K562 (cell line): ENCODE measurements around the gene PTTG2. TPM values are rescaled to one million over a fixed set of nuclear protein-coding genes. Genes with fewer than 3 reads are reported as not detected.
A peak's percentile ranks its signal among the peaks of the same experiment; 100 is the strongest.

ENCODE experiments used
- ATAC-seq: fragments of 200-7000 bp; cut with Tn5 transposase; 3 replicates; pipeline ENCODE4 v1.9.1; 2020; ENCODE audit warnings: moderate library complexity
- BruUV-seq: library from RNA; stranded (reverse); fragments of 400-500 nt; replicated peaks from 2 replicates; lab custom pipeline; 2021; lab: Mats Ljungman, UMichigan
- CTCF ChIA-PET: fragments of 300-600 bp; formaldehyde crosslinking; extraction: SDS; loops from one replicate; lab custom pipeline; 2021; ENCODE audit warnings: low intra/inter-chr PET ratio; lab: Yijun Ruan, JAX
- POLR2A ChIA-PET: fragments of 300-600, 350-650 bp; sonication (Branson Sonifier 250); formaldehyde crosslinking; extraction: SDS; loops from one replicate; lab custom pipeline; 2021; ENCODE audit warnings: antibody characterized with exemption, inconsistent platforms; lab: Yijun Ruan, JAX
- DNase-seq, 4 experiments: peaks; one replicate each; pipeline versions ENCODE4 v3.0.0 to v3.0.0-alpha.2; 2011 to 2018; ENCODE audit warnings: low spot score in 3 of 4, mixed read lengths in 3 of 4; ENCODE audit errors: extremely low read depth in 1 of 4
- FAIRE-seq: peaks from 2 replicates; lab custom pipeline; 2011; peaks lifted over from hg19 to GRCh38; lab: Jason Lieb, UNC
- H2AFZ ChIP-seq: 2 replicates; pipeline ENCODE4 v1.6.0; 2011; ENCODE audit warnings: low read depth, low read length, control low read depth, inconsistent platforms
- H3K27ac ChIP-seq: fragments of 200-600 bp; 3 replicates; pipeline ENCODE4 v1.8.0; 2011; ENCODE audit warnings: low read depth, mild to moderate bottlenecking, control low read depth, inconsistent platforms, low read length, moderate library complexity, mixed read lengths; ENCODE audit errors: extremely low read depth
- H3K27me3 ChIP-seq, 2 experiments: fragments of 300-600 bp in 1 of 2; 2 replicates in 1 of 2; 3 replicates in 1 of 2; pipeline versions ENCODE4 v1.6.0 to v1.8.0; 2011; ENCODE audit warnings: inconsistent platforms in 2 of 2, low read length in 2 of 2, mild to moderate bottlenecking in 1 of 2, mixed read lengths in 1 of 2, moderate library complexity in 1 of 2; ENCODE audit not compliant: control insufficient read depth in 2 of 2, insufficient read depth in 2 of 2
- H3K36me3 ChIP-seq: fragments of 300-600 bp; 3 replicates; pipeline ENCODE4 v1.8.0; 2011; ENCODE audit warnings: mild to moderate bottlenecking, low read length, inconsistent platforms; ENCODE audit not compliant: control insufficient read depth, insufficient read depth
- H3K4me1 ChIP-seq, 2 experiments: fragments of 200-600 bp in 1 of 2; replicated peaks in 1 of 2; 2 replicates in 1 of 2; 3 replicates in 1 of 2; pipeline versions ENCODE4 v1.5.1 to v1.8.0; 2011; ENCODE audit warnings: inconsistent platforms in 2 of 2, low read length in 2 of 2, mild to moderate bottlenecking in 1 of 2, mixed read lengths in 1 of 2, moderate library complexity in 1 of 2; ENCODE audit not compliant: control insufficient read depth in 2 of 2, insufficient read depth in 2 of 2
- H3K4me2 ChIP-seq: 2 replicates; pipeline ENCODE4 v1.6.1; 2011; ENCODE audit warnings: low read length, control low read depth, inconsistent platforms, mixed read lengths; ENCODE audit not compliant: insufficient read depth
- H3K4me3 ChIP-seq: fragments of 200-600 bp; sonication (generic), shearing (Covaris generic); 2 replicates; pipeline ENCODE4 v1.5.1; 2016; ENCODE audit warnings: control low read depth, inconsistent platforms
- H3K79me2 ChIP-seq: fragments of 200-600 bp; 3 replicates; pipeline ENCODE4 v1.8.0; 2011; ENCODE audit warnings: low read length, inconsistent platforms; ENCODE audit not compliant: control insufficient read depth, insufficient read depth
- H3K9ac ChIP-seq, 2 experiments: 2 replicates each; pipeline versions ENCODE4 v1.6.0 to v1.6.1; 2011; ENCODE audit warnings: low read depth in 2 of 2, low read length in 2 of 2, control low read depth in 1 of 2, inconsistent platforms in 1 of 2, mild to moderate bottlenecking in 1 of 2, mixed read lengths in 1 of 2; ENCODE audit not compliant: insufficient read depth in 1 of 2
- H3K9me1 ChIP-seq: one replicate; pipeline ENCODE4 v1.6.0; 2011; ENCODE audit warnings: inconsistent platforms, mild to moderate bottlenecking, low read length, moderate library complexity; ENCODE audit not compliant: control insufficient read depth, insufficient read depth
- H3K9me3 ChIP-seq: replicated peaks from 2 replicates; pipeline ENCODE4 v1.5.1; 2011; ENCODE audit warnings: low read depth, low read length, inconsistent platforms; ENCODE audit not compliant: control insufficient read depth, insufficient read depth
- H4K20me1 ChIP-seq: replicated peaks from 2 replicates; pipeline ENCODE4 v1.6.1; 2011; ENCODE audit warnings: low read length, inconsistent platforms, mixed read lengths; ENCODE audit not compliant: control insufficient read depth, insufficient read depth
- CREB1 ChIP-seq, 2 experiments: sonication (generic) in 1 of 2; formaldehyde crosslinking in 1 of 2; IDR thresholded peaks; 2 replicates each; pipeline versions ENCODE4 v1.6.1 to v1.8.0; 2012 to 2022; ENCODE audit warnings: inconsistent platforms in 1 of 2, mild to moderate bottlenecking in 1 of 2, missing genetic modification reagents in 1 of 2, moderate library complexity in 1 of 2
- ELF4 ChIP-seq: fragments of 450-650 bp; formaldehyde crosslinking; IDR thresholded peaks from 2 replicates; pipeline ENCODE4 v1.4.0; 2022; ENCODE audit warnings: missing genetic modification characterization
- NFYB ChIP-seq: IDR thresholded peaks from 2 replicates; pipeline ENCODE4 v1.6.1; 2011; ENCODE audit warnings: mild to moderate bottlenecking, moderate library complexity; ENCODE audit not compliant: insufficient read length; ENCODE audit errors: extremely low read depth
- ZNF79 ChIP-seq: fragments of 250-450 bp; sonication (Bioruptor Pico); IDR thresholded peaks from 2 replicates; pipeline ENCODE4 v1.4.0; 2020; ENCODE audit warnings: low read depth, mild to moderate bottlenecking, moderate library complexity
- ZSCAN32 ChIP-seq: fragments of 450-650 bp; formaldehyde crosslinking; IDR thresholded peaks from 2 replicates; pipeline ENCODE4 v1.4.0; 2020; ENCODE audit warnings: mild to moderate bottlenecking, moderate library complexity
- whole genome bisulfite sequencing: fragments of 100-300 bp; shearing (Covaris generic); methylation state at CpG from one replicate; pipeline ENCODE4 v1.1.6; 2016; ENCODE audit warnings: low coverage, mixed read lengths; ENCODE audit not compliant: insufficient coverage; ENCODE audit errors: missing lambda C conversion rate; 5-methylcytosine and 5-hydroxymethylcytosine counted together
- in situ Hi-C: fragments of 300-500 bp; cut with MboI; formaldehyde crosslinking; loops from 4 replicates; pipeline ENCODE4 v1.15.0; 2018; ENCODE audit warnings: inconsistent platforms, mixed read lengths
- intact Hi-C: fragments of 100-400 bp; cut with micrococcal nuclease; formaldehyde crosslinking; loops from 2 replicates; pipeline ENCODE4 v1.14.2; 2022
- polyA plus RNA-seq, 8 experiments: library from polyadenylated mRNA; depleted of rRNA in 4 of 8; stranded (reverse) in 5 of 8; unstranded in 3 of 8; fragments of >200 nt; fragmentation: Nextera tagmentation in 2 of 8; fragmentation: Illumina TruSeq in 1 of 8; extraction: Ambion mirVana in 2 of 8; extraction: Trizol in 1 of 8; gene quantifications; 2 replicates each; pipeline versions ENCODE4 v1.2.1 to v1.2.3, GENCODE V29; 2011 to 2014; ENCODE audit warnings: inconsistent platforms in 1 of 8, missing spikeins in 1 of 8
- total RNA-seq, 7 experiments: library from RNA; depleted of rRNA in 6 of 7; stranded (reverse); fragments of >200 nt in 6 of 7; fragmentation: Illumina TruSeq in 2 of 7; extraction: Trizol in 2 of 7; gene quantifications; 2 replicates each; pipeline versions ENCODE4 v1.2.1 to v1.2.3, GENCODE V29; 2011 to 2021; ENCODE audit warnings: low replicate concordance in 1 of 7
- TF ChIP-seq, protein P1 (sequence below): sonication (generic); formaldehyde crosslinking; IDR thresholded peaks from 2 replicates; pipeline ENCODE4 v1.4.0; 2020; ENCODE audit warnings: mild to moderate bottlenecking, missing genetic modification reagents

PTTG2 gene
- total and polyA plus RNA-seq, 9 of the 15 experiments (the other 6 are each of a cell fraction or from before 2014, with no cell fraction given), result not detected

DNA sequence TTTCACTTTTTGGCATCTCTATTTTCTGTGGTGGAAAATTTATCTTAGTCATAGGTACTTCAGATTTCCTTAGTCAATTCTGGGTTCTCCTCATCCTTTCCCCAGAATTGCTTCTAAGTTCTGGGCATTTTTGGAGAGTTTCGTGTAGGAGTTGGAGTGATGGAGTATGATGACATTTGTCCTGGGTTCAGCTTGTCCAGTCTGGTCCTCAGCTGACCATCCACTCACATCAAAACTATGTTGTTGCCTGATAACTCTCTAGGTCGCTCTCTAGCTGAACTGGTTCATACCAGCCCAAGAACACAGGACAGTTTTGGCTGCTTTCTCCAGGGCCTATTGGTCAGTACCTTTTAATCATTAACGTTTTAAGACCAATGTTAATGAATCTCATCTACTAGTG, 13.2 kb downstream of the PTTG2 start:
- H4K20me1 ChIP-seq, result no peaks in the 10 kb centered on the region
- no peak overlapping the region for H3K4me3 ChIP-seq
- no peaks in the 10 kb centered on the region for H3K36me3 ChIP-seq
- 0% methylated on average over 3 of the region's 3 CpGs for WGBS
- no peak for ATAC-seq
- H3K4me1 ChIP-seq, result peaks cover 0 to 10% of the 10 kb centered on the region in 2 experiments; a peak in 3 of 5 replicates
- no peaks in the 10 kb centered on the region for H3K9me3 ChIP-seq
- no TSS peak for BruUV-seq
- H3K27me3 ChIP-seq, result peaks cover 4 to 11% of the 10 kb centered on the region in 2 experiments; a peak in 3 of 5 replicates
- peak; percentile 48 for FAIRE-seq
- no peak overlapping the region for H2AFZ ChIP-seq
- H3K9me1 ChIP-seq, result no peaks in the 10 kb centered on the region
- H3K27ac ChIP-seq, result no peak overlapping the region
- in situ Hi-C loops, result no loop called here
- no peaks in the 10 kb centered on the region for H3K79me2 ChIP-seq
- ChIA-PET POLR2A (no interaction called here), CTCF (no interaction called here)
- intact Hi-C loops, result no loop called here
- no peak overlapping the region for H3K9ac ChIP-seq
- DNase-seq, result no peak
- H3K4me2 ChIP-seq, result no peak overlapping the region
- TF ChIP-seq, protein P1, sequence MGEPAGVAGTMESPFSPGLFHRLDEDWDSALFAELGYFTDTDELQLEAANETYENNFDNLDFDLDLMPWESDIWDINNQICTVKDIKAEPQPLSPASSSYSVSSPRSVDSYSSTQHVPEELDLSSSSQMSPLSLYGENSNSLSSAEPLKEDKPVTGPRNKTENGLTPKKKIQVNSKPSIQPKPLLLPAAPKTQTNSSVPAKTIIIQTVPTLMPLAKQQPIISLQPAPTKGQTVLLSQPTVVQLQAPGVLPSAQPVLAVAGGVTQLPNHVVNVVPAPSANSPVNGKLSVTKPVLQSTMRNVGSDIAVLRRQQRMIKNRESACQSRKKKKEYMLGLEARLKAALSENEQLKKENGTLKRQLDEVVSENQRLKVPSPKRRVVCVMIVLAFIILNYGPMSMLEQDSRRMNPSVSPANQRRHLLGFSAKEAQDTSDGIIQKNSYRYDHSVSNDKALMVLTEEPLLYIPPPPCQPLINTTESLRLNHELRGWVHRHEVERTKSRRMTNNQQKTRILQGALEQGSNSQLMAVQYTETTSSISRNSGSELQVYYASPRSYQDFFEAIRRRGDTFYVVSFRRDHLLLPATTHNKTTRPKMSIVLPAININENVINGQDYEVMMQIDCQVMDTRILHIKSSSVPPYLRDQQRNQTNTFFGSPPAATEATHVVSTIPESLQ (CRISPR knock-in tag), result no peak
- TF ChIP-seq ELF4 (CRISPR knock-in tag) (no peak), CREB1 (IDR thresholded peaks at IDR 0.05) (no peak), CREB1 (CRISPR knock-in tag; IDR thresholded peaks at IDR 0.05) (no peak), ZSCAN32 (CRISPR knock-in tag) (no peak), ZNF79 (CRISPR knock-in tag) (no peak), NFYB (no peak)
